HepG2 (cell line): Measurements from ENCODE around the gene TLCD3B. TPM values are rescaled to one million over a fixed set of nuclear protein-coding genes. Genes with fewer than 3 reads are reported as not detected.
A peak's percentile ranks its signal among the peaks of the same experiment; 100 is the strongest.

Experiments
- FOXJ3 ChIP-seq: sonication (generic); formaldehyde crosslinking; IDR thresholded peaks from 2 replicates; pipeline ENCODE4 v1.4.0; 2020; ENCODE audit warnings: missing genetic modification reagents, mild to moderate bottlenecking, borderline replicate concordance
- SYNCRIP ChIP-seq: fragments of 200-400 bp; formaldehyde crosslinking; IDR thresholded peaks from 2 replicates; pipeline ENCODE4 v1.6.1; 2018; ENCODE audit warnings: mild to moderate bottlenecking, low read depth, low read length; ENCODE audit not compliant: insufficient read depth
- ZC3H4 ChIP-seq: sonication (generic); formaldehyde crosslinking; IDR thresholded peaks from 2 replicates; pipeline ENCODE4 v1.4.0; 2020; ENCODE audit warnings: missing genetic modification reagents, borderline replicate concordance
- ZNF451 ChIP-seq: sonication (generic); formaldehyde crosslinking; IDR thresholded peaks from 2 replicates; pipeline ENCODE4 v1.5.0; 2020; ENCODE audit warnings: mild to moderate bottlenecking, missing genetic modification reagents
- ZNF75D ChIP-seq: sonication (generic); formaldehyde crosslinking; IDR thresholded peaks from 2 replicates; pipeline ENCODE4 v1.8.1; 2023; ENCODE audit warnings: missing genetic modification reagents, mild to moderate bottlenecking, borderline replicate concordance
- polyA plus RNA-seq, 8 experiments: library from polyadenylated mRNA; depleted of rRNA in 3 of 8; stranded (reverse) in 7 of 8; unstranded in 1 of 8; fragments of >200 nt; fragmentation: Illumina TruSeq in 4 of 8; extraction: Trizol in 4 of 8; gene quantifications; 2 replicates each; pipeline versions ENCODE4 v1.2.1 to v1.2.3, GENCODE V29; 2011 to 2016; ENCODE audit warnings: low read depth in 4 of 8, missing spikeins in 1 of 8, mixed read lengths in 1 of 8; ENCODE audit not compliant: insufficient read depth in 1 of 8
- total RNA-seq, 5 experiments: library from RNA; depleted of rRNA; stranded (reverse); fragments of >200 nt; fragmentation: Illumina TruSeq; extraction: Trizol; gene quantifications; 2 replicates each; pipeline ENCODE4 v1.2.3, GENCODE V29; 2016; ENCODE audit warnings: low read depth in 1 of 5
- TF ChIP-seq, protein P1 (sequence below): sonication (generic); formaldehyde crosslinking; conservative IDR thresholded peaks from 2 replicates; pipeline ENCODE4 v1.4.0; 2020; ENCODE audit warnings: missing genetic modification reagents
- TF ChIP-seq, protein P2 (sequence below): sonication (generic); formaldehyde crosslinking; IDR thresholded peaks from 2 replicates; pipeline ENCODE4 v1.4.0; 2020; ENCODE audit warnings: missing genetic modification reagents
- TF ChIP-seq, protein P3 (sequence below): sonication (generic); formaldehyde crosslinking; IDR thresholded peaks from 2 replicates; pipeline ENCODE4 v1.4.0; 2020; ENCODE audit warnings: missing genetic modification reagents
- TF ChIP-seq, protein P4 (sequence below): sonication (generic); formaldehyde crosslinking; IDR thresholded peaks from 2 replicates; pipeline ENCODE4 v1.4.0; 2020; ENCODE audit warnings: missing genetic modification reagents, borderline replicate concordance
- TF ChIP-seq, protein P5 (sequence below): sonication (generic); formaldehyde crosslinking; IDR thresholded peaks from 2 replicates; pipeline ENCODE4 v1.4.0; 2020; ENCODE audit warnings: missing genetic modification reagents
- TF ChIP-seq, protein P6 (sequence below): sonication (generic); formaldehyde crosslinking; IDR thresholded peaks from 2 replicates; pipeline ENCODE4 v1.5.1; 2020; ENCODE audit warnings: mild to moderate bottlenecking, missing genetic modification reagents, borderline replicate concordance
- TF ChIP-seq, protein P7 (sequence below): sonication (generic); formaldehyde crosslinking; conservative IDR thresholded peaks from 2 replicates; pipeline ENCODE4 v1.4.0; 2020; ENCODE audit warnings: missing genetic modification reagents

The TLCD3B gene
- total and polyA plus RNA-seq, 2 of the 13 experiments (the other 11 are each of a cell fraction or from before 2014, with no cell fraction given), result not detected

DNA sequence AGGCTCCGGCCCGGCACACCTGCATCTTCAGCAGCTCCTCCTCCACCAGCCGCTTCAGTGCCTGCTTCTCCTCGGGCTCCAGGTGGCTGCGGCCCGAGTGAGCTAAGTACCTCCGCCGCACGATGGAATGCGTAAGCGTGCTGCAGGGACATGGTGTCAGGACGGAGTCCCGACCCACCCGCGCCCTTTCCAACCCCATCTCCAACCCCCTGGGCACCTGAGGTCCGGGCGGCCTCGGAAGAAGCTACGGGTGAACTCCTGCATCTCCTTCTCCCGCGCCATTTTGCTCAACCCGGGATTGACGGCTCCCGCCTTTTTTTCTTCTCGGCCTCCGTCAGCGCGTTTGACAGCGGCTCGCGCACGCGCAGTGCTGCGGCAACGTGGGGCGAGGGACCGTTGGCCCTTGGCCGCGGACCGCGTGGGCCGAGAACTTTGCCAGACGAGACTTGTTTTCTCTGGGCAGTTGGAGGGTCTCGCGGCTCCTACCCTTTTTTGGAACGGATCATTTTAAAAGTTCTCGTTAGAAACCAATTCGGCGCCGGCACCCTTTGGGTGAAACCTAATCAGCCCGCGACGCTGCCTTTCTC is 35.7 kb downstream of the TLCD3B start, which contains the start of gene HIRIP3 (continued):
- TF ChIP-seq, protein P1, sequence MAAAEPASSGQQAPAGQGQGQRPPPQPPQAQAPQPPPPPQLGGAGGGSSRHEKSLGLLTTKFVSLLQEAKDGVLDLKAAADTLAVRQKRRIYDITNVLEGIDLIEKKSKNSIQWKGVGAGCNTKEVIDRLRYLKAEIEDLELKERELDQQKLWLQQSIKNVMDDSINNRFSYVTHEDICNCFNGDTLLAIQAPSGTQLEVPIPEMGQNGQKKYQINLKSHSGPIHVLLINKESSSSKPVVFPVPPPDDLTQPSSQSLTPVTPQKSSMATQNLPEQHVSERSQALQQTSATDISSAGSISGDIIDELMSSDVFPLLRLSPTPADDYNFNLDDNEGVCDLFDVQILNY, result peak; percentile 53; the same call in 1 of the 2 replicates
- TF ChIP-seq, protein P2, sequence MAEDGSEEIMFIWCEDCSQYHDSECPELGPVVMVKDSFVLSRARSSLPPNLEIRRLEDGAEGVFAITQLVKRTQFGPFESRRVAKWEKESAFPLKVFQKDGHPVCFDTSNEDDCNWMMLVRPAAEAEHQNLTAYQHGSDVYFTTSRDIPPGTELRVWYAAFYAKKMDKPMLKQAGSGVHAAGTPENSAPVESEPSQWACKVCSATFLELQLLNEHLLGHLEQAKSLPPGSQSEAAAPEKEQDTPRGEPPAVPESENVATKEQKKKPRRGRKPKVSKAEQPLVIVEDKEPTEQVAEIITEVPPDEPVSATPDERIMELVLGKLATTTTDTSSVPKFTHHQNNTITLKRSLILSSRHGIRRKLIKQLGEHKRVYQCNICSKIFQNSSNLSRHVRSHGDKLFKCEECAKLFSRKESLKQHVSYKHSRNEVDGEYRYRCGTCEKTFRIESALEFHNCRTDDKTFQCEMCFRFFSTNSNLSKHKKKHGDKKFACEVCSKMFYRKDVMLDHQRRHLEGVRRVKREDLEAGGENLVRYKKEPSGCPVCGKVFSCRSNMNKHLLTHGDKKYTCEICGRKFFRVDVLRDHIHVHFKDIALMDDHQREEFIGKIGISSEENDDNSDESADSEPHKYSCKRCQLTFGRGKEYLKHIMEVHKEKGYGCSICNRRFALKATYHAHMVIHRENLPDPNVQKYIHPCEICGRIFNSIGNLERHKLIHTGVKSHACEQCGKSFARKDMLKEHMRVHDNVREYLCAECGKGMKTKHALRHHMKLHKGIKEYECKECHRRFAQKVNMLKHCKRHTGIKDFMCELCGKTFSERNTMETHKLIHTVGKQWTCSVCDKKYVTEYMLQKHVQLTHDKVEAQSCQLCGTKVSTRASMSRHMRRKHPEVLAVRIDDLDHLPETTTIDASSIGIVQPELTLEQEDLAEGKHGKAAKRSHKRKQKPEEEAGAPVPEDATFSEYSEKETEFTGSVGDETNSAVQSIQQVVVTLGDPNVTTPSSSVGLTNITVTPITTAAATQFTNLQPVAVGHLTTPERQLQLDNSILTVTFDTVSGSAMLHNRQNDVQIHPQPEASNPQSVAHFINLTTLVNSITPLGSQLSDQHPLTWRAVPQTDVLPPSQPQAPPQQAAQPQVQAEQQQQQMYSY (CRISPR knock-in tag), result no peak; the same call in 1 of the 2 replicates
- TF ChIP-seq ZNF75D (CRISPR knock-in tag) (peak; percentile 81; the same call in 1 of the 2 replicates), ZC3H4 (CRISPR knock-in tag) (peak; percentile 53), ZNF451 (CRISPR knock-in tag) (no peak), SYNCRIP (no peak), FOXJ3 (CRISPR knock-in tag) (peak; percentile 67)
- TF ChIP-seq, protein P3, sequence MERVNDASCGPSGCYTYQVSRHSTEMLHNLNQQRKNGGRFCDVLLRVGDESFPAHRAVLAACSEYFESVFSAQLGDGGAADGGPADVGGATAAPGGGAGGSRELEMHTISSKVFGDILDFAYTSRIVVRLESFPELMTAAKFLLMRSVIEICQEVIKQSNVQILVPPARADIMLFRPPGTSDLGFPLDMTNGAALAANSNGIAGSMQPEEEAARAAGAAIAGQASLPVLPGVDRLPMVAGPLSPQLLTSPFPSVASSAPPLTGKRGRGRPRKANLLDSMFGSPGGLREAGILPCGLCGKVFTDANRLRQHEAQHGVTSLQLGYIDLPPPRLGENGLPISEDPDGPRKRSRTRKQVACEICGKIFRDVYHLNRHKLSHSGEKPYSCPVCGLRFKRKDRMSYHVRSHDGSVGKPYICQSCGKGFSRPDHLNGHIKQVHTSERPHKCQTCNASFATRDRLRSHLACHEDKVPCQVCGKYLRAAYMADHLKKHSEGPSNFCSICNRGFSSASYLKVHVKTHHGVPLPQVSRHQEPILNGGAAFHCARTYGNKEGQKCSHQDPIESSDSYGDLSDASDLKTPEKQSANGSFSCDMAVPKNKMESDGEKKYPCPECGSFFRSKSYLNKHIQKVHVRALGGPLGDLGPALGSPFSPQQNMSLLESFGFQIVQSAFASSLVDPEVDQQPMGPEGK, result peak; percentile 16; the same call in 1 of the 2 replicates
- TF ChIP-seq, protein P4, sequence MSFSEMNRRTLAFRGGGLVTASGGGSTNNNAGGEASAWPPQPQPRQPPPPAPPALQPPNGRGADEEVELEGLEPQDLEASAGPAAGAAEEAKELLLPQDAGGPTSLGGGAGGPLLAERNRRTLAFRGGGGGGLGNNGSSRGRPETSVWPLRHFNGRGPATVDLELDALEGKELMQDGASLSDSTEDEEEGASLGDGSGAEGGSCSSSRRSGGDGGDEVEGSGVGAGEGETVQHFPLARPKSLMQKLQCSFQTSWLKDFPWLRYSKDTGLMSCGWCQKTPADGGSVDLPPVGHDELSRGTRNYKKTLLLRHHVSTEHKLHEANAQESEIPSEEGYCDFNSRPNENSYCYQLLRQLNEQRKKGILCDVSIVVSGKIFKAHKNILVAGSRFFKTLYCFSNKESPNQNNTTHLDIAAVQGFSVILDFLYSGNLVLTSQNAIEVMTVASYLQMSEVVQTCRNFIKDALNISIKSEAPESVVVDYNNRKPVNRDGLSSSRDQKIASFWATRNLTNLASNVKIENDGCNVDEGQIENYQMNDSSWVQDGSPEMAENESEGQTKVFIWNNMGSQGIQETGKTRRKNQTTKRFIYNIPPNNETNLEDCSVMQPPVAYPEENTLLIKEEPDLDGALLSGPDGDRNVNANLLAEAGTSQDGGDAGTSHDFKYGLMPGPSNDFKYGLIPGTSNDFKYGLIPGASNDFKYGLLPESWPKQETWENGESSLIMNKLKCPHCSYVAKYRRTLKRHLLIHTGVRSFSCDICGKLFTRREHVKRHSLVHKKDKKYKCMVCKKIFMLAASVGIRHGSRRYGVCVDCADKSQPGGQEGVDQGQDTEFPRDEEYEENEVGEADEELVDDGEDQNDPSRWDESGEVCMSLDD (CRISPR knock-in tag), result peak; percentile 67; the same call in 1 of the 2 replicates
- TF ChIP-seq, protein P5, sequence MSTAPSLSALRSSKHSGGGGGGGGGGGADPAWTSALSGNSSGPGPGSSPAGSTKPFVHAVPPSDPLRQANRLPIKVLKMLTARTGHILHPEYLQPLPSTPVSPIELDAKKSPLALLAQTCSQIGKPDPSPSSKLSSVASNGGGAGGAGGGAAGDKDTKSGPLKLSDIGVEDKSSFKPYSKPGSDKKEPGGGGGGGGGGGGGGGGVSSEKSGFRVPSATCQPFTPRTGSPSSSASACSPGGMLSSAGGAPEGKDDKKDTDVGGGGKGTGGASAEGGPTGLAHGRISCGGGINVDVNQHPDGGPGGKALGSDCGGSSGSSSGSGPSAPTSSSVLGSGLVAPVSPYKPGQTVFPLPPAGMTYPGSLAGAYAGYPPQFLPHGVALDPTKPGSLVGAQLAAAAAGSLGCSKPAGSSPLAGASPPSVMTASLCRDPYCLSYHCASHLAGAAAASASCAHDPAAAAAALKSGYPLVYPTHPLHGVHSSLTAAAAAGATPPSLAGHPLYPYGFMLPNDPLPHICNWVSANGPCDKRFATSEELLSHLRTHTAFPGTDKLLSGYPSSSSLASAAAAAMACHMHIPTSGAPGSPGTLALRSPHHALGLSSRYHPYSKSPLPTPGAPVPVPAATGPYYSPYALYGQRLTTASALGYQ (CRISPR knock-in tag), result peak; percentile 34; the same call in 1 of the 2 replicates
- TF ChIP-seq, protein P6, sequence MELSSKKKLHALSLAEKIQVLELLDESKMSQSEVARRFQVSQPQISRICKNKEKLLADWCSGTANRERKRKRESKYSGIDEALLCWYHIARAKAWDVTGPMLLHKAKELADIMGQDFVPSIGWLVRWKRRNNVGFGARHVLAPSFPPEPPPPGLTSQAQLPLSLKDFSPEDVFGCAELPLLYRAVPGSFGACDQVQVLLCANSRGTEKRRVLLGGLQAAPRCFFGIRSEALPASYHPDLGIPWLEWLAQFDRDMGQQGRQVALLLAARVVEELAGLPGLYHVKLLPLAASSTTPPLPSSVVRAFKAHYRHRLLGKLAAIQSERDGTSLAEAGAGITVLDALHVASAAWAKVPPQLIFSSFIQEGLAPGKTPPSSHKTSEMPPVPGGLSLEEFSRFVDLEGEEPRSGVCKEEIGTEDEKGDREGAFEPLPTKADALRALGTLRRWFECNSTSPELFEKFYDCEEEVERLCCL, result peak; percentile 82
- TF ChIP-seq, protein P7, sequence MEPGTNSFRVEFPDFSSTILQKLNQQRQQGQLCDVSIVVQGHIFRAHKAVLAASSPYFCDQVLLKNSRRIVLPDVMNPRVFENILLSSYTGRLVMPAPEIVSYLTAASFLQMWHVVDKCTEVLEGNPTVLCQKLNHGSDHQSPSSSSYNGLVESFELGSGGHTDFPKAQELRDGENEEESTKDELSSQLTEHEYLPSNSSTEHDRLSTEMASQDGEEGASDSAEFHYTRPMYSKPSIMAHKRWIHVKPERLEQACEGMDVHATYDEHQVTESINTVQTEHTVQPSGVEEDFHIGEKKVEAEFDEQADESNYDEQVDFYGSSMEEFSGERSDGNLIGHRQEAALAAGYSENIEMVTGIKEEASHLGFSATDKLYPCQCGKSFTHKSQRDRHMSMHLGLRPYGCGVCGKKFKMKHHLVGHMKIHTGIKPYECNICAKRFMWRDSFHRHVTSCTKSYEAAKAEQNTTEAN (CRISPR knock-in tag), result 0 out of 2 replicates have a peak, but pooled peaks have one; percentile 38
